ENCODE results near the gene SERTAD2. TPM values are rescaled to one million over a fixed set of nuclear protein-coding genes. Genes with fewer than 3 reads are reported as not detected.
A peak's percentile ranks its signal among the peaks of the same experiment; 100 is the strongest.

SERTAD2 gene
- total RNA-seq, 1 donor from 2014 or later = 14.5 TPM

DNA sequence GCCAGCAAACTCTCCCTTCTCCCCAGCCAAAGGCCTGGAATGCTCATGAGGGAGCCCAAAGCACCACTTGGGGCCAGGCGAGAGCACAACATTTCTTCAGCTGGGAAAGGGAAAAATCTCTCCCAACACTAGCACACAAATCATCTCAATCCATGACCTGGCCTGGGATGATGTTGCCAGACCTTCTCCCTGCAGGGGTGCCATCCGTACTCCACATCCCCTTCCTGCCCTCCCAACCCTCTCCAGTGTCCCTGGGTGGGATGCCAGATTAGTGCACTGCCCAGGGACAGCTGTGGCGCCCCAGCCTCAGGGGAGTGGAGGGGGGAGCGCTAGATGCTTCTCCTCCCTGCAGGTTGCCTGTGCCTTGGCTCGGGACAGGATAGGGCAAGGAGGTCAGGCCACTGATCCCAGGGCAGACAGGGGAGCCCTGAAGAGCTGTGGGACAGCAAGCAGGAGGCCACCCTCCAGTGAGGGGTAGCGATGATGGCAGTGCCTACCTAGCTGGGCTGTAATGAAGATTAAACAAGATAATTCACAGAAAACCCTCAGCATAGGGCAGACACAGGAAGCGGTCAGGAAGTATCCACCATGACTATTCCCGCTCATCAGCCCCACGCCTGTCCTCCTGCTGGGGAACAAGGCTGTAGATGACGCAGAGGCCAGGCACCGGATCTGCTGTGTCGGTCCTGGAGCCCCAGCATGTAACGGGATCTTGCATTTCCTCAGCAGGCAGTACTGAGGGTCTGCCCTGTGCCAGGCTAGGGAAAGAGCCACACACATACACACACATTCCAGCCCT, 31.1 kb downstream of the SERTAD2 start:
- no peaks in the 10 kb centered on the region for H3K27me3 ChIP-seq (ENCODE audit: low read depth)
- no peak overlapping the region for H3K4me3 ChIP-seq
- intact Hi-C loops (cut with micrococcal nuclease) = no loop called here
- H3K27ac ChIP-seq (replicated peaks) = no peak overlapping the region
- H3K36me3 ChIP-seq = no peaks in the 10 kb centered on the region
- H3K4me1 ChIP-seq = no peaks in the 10 kb centered on the region
- H3K9me3 ChIP-seq (replicated peaks) = no peaks in the 10 kb centered on the region
- DNase-seq = no peak
- TF ChIP-seq, protein P1, sequence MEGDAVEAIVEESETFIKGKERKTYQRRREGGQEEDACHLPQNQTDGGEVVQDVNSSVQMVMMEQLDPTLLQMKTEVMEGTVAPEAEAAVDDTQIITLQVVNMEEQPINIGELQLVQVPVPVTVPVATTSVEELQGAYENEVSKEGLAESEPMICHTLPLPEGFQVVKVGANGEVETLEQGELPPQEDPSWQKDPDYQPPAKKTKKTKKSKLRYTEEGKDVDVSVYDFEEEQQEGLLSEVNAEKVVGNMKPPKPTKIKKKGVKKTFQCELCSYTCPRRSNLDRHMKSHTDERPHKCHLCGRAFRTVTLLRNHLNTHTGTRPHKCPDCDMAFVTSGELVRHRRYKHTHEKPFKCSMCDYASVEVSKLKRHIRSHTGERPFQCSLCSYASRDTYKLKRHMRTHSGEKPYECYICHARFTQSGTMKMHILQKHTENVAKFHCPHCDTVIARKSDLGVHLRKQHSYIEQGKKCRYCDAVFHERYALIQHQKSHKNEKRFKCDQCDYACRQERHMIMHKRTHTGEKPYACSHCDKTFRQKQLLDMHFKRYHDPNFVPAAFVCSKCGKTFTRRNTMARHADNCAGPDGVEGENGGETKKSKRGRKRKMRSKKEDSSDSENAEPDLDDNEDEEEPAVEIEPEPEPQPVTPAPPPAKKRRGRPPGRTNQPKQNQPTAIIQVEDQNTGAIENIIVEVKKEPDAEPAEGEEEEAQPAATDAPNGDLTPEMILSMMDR (IDR thresholded peaks at IDR 0.05; ENCODE audit: borderline replicate concordance) = peak; percentile 9

DNA sequence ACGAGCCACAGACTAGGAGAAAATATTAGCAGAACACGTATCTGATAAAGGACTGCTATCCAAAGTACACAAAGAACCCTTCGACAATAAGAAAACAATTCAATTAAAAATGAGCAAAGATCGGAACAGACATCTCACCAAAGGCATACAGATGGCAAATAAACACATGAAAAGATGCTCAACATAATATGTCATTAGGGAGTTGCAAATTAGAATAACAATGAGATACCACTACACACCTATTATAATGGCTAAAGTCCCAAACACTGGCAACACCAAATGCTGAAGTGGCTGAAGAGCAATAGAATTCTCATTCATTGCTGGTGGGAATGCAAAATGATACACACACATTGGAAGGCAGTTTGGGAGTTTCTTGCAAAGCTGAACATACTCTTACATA, 33.1 kb downstream of the SERTAD2 start:
- Histone ChIP-seq H3K9me3 (replicated peaks) (no peaks in the 10 kb centered on the region), H3K27ac (replicated peaks) (no peak overlapping the region), H3K36me3 (no peaks in the 10 kb centered on the region), H3K27me3 (ENCODE audit: low read depth) (no peaks in the 10 kb centered on the region), H3K4me1 (no peaks in the 10 kb centered on the region), H3K4me3 (no peak overlapping the region)
- intact Hi-C loops (cut with micrococcal nuclease) = no loop called here
- TF ChIP-seq, protein P1 (IDR thresholded peaks at IDR 0.05; ENCODE audit: borderline replicate concordance) = no peak
- DNase-seq = no peak

DNA sequence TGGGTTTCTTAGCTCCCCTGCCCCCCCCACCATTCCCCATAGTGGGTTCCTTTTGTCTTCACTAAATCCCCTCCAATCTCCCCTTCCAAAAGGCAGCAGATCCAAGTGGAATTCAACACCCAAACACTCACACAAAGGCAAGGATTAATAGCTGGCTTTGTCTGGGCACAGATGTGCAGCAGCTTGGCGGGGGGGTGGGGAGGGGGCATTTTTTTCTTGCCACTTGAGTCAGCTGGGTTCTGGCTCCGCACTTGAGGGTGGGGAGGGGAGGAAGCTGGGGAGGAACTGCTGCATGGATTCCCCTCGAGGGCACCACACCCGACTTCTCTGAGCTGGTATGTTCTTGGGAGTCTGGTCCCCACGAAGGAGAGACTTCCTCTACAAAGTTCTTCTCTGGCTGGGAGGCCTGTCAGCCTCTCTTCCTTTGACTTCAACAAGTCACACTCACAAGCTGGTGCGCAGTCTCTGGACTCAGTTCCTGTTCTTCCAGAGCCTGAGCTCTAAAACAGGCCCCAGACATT, 36.0 kb downstream of the SERTAD2 start:
- Histone ChIP-seq H3K4me3 (no peak overlapping the region), H3K4me1 (no peaks in the 10 kb centered on the region), H3K27ac (replicated peaks) (no peak overlapping the region), H3K27me3 (ENCODE audit: low read depth) (no peaks in the 10 kb centered on the region), H3K9me3 (replicated peaks) (no peaks in the 10 kb centered on the region), H3K36me3 (no peaks in the 10 kb centered on the region)
- DNase-seq = no peak
- TF ChIP-seq, protein P1 (IDR thresholded peaks at IDR 0.05; ENCODE audit: borderline replicate concordance) = no peak
- intact Hi-C loops (cut with micrococcal nuclease) = no loop called here

DNA sequence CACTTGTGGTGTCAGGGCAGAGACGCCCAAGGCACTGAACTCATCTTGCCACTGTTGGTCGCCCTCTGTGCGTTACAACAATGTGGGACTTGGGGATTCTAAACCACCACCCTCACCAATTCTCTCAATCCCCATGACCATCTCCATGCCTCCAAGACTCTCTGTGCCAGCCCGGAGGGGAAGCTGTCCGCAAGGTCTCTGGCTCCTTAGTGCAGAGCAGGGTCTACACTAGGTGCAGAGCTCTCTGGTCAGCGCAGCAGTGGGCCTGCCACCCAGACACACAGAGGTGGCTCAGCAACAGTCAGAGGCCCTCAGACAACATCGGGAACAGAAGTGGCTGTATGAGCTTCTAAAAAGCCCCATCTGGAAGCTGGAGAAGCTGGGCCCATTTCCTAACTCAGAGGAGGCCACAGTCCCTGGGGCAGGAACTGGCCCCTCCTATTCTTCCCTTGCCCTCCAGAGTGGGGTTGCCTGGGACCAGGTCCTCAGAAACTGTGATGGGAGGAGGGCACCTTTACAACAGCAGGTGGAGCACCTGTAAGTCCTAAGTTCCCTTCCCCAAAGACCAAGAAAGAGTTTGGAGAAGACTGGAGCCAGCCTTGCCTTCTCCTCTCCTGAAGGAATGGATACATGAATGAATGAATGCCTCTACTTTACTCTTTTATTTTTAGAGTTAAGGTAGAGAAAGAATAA, 37.7 kb downstream of the SERTAD2 start:
- TF ChIP-seq, protein P1 (IDR thresholded peaks at IDR 0.05; ENCODE audit: borderline replicate concordance) = no peak

DNA sequence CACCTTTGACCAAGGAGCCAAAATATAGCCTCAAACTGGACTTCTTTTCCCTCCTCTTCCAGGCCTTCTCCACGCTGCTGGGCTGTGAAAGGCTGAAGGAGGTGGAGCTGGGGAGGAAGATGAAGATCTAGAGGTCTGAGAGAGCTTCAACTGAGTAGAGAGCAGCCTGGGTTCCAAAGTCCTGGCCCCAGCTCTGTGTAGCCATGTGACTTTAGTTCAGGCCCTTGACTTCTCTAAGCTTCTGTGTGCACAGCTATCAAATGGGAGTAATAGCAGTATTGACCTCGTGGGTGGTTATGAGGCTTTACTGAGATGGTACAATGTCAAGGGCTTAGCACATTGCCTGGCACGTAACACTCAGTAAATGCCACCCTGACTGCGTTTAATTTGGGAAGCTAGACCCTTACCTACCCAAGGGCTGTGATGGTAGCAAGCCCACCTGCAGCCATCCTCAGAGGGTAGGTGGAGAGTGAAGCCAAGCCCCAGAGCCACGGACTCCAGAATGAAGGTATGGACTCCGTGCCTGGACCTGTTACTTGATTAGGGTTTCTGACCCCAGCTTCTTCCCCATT, 38.4 kb downstream of the SERTAD2 start:
- Histone ChIP-seq H3K4me1 (no peaks in the 10 kb centered on the region), H3K27me3 (ENCODE audit: low read depth) (no peaks in the 10 kb centered on the region), H3K9me3 (replicated peaks) (no peaks in the 10 kb centered on the region), H3K27ac (replicated peaks) (no peak overlapping the region), H3K4me3 (no peak overlapping the region), H3K36me3 (no peaks in the 10 kb centered on the region)
- TF ChIP-seq, protein P1 (IDR thresholded peaks at IDR 0.05; ENCODE audit: borderline replicate concordance) = no peak
- intact Hi-C loops (cut with micrococcal nuclease) = no loop called here
- no peak for DNase-seq

More for the DNA sequence above, 37.7 kb downstream of the SERTAD2 start:
- Histone ChIP-seq H3K4me3 (no peak overlapping the region), H3K9me3 (replicated peaks) (no peaks in the 10 kb centered on the region), H3K27me3 (ENCODE audit: low read depth) (no peaks in the 10 kb centered on the region), H3K27ac (replicated peaks) (no peak overlapping the region), H3K36me3 (no peaks in the 10 kb centered on the region), H3K4me1 (no peaks in the 10 kb centered on the region)
- intact Hi-C loops (cut with micrococcal nuclease) = no loop called here
- no peak for DNase-seq

Measured in left ventricle myocardium inferior (tissue), 1 donor.